Measurements from ENCODE around the gene CNPPD1.

Gene CNPPD1

DNA sequence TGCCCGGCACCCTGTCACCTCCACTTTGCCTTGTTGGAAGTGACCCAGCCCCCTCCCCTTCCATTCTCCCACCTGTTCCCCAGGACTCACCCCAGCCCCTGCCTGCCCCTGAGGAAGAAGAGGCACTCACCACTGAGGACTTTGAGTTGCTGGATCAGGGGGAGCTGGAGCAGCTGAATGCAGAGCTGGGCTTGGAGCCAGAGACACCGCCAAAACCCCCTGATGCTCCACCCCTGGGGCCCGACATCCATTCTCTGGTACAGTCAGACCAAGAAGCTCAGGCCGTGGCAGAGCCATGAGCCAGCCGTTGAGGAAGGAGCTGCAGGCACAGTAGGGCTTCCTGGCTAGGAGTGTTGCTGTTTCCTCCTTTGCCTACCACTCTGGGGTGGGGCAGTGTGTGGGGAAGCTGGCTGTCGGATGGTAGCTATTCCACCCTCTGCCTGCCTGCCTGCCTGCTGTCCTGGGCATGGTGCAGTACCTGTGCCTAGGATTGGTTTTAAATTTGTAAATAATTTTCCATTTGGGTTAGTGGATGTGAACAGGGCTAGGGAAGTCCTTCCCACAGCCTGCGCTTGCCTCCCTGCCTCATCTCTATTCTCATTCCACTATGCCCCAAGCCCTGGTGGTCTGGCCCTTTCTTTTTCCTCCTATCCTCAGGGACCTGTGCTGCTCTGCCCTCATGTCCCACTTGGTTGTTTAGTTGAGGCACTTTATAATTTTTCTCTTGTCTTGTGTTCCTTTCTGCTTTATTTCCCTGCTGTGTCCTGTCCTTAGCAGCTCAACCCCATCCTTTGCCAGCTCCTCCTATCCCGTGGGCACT lies 5.8 kb upstream of the CNPPD1 start:
- no peak for DNase-seq (ENCODE audit: low read depth)
- H3K4me3 ChIP-seq (replicated peaks; ENCODE audit: low read depth, low read length), result no peak overlapping the region
- TF ChIP-seq, protein P1, sequence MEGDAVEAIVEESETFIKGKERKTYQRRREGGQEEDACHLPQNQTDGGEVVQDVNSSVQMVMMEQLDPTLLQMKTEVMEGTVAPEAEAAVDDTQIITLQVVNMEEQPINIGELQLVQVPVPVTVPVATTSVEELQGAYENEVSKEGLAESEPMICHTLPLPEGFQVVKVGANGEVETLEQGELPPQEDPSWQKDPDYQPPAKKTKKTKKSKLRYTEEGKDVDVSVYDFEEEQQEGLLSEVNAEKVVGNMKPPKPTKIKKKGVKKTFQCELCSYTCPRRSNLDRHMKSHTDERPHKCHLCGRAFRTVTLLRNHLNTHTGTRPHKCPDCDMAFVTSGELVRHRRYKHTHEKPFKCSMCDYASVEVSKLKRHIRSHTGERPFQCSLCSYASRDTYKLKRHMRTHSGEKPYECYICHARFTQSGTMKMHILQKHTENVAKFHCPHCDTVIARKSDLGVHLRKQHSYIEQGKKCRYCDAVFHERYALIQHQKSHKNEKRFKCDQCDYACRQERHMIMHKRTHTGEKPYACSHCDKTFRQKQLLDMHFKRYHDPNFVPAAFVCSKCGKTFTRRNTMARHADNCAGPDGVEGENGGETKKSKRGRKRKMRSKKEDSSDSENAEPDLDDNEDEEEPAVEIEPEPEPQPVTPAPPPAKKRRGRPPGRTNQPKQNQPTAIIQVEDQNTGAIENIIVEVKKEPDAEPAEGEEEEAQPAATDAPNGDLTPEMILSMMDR (IDR thresholded peaks at IDR 0.05; ENCODE audit: low read length, missing control alignments), result no peak

GRCh38 chr2:219181531-219181930 lies 4.8 kb upstream of the CNPPD1 start:
- H3K4me3 ChIP-seq (replicated peaks; ENCODE audit: low read depth, low read length), result no peak overlapping the region
- TF ChIP-seq, protein P1 (IDR thresholded peaks at IDR 0.05; ENCODE audit: low read length, missing control alignments), result no peak
- DNase-seq (ENCODE audit: low read depth), result no peak

- no peak for DNase-seq (ENCODE audit: low read depth)
- TF ChIP-seq, protein P1 (IDR thresholded peaks at IDR 0.05; ENCODE audit: low read length, missing control alignments), result no peak
- H3K4me3 ChIP-seq (replicated peaks; ENCODE audit: low read depth, low read length), result no peak overlapping the region
These were observed 4.2 kb upstream of the CNPPD1 start for GRCh38 chr2:219180961-219181360.

GRCh38 chr2:219179601-219180465 lies 3.1 kb upstream of the CNPPD1 start:
- TF ChIP-seq, protein P1 (IDR thresholded peaks at IDR 0.05; ENCODE audit: low read length, missing control alignments), result no peak
- H3K4me3 ChIP-seq (replicated peaks; ENCODE audit: low read depth, low read length), result peak overlapping the region; percentile 61
- no peak for DNase-seq (ENCODE audit: low read depth)

DNA sequence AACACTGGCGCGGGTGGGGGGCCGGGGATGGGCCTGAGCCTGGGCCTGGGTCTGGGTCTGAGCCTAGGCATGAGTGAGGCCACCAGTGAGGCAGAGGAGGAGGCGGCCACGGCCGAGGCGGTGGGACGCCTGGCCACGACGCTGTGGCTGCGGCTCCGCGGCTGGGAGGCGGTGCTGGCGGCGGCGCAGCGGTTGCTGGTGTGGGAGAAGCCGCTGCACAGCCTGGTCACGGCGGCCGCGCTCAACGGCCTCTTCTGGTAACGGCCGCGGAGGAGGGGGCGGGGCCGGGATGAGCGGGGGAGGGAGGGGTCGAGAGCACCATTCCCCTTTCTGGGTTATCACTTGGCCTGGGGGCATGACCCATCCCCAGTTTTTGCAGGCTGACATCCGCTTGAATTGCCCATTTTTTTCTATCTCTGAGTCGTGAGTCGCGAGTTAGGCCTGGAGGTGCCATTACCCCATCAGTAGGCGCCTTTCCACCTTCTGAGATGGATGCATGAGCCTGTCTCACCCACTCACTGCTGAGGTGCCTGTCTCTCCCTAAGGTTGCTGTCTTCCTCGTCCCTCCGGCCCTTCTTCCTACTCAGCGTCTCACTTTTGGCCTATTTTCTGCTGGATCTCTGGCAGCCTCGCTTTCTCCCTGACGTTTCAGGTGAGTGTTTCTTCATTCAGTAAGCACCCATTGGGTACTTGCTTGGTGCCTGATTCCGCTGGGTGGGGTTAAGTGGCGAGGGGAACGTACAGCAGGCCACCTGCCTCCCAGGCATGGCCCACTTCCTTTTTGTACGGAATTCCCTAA lies 1.9 kb upstream of the CNPPD1 start:
- TF ChIP-seq, protein P1 (IDR thresholded peaks at IDR 0.05; ENCODE audit: low read length, missing control alignments), result no peak
- H3K4me3 ChIP-seq (replicated peaks; ENCODE audit: low read depth, low read length), result peak overlapping the region; percentile 61
- DNase-seq (ENCODE audit: low read depth), result peak; percentile 23

DNA sequence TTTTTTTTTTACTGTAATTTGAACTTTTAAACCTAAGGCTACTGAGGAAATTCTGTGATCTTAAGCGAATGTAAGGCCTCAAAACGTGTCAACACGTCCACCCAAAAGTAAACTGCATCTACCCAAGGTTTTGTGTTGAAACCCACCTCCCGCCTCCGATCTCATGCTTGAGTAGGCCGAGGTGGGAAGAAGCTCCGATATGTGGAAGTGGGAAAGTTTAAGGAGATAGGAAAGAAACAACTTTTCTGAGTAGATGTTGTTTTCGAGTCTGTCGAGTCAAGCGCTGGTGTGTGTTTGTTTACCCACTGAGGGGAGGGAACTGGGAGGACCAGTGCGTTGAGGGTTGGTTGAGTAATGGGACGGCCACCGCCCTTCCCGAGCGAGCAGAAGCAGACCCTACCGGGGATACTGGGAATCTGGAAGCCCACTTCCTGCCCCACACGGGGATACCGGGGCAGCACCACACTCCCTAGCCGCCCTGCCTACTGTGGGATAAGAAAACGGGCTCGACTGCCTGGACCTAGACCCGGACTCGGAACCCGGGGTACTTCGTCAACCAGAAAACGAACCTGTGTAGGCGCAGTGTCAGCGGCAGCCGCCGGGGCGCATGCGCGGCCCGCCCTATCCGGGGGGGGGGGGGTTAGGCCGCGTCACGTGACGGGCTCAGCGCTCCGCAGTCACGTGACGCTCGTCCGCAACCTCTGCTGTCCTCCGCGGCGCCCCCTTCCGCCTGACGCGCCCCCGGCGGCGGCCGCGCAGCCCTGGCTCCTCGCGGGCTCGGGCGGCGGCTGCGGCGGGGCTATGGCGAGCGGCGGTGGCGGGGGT lies 1.0 kb upstream of the CNPPD1 start, which contains the start of gene RETREG2:
Gene RETREG2 (plus strand): TSS at position 724 of the 825 bp plus-strand sequence. CDS start 78 bp downstream, at position 802.
- TF ChIP-seq, protein P1 (IDR thresholded peaks at IDR 0.05; ENCODE audit: low read length, missing control alignments), result no peak

More for the DNA sequence above, 1.0 kb upstream of the CNPPD1 start, which contains the start of gene RETREG2:
- DNase-seq (ENCODE audit: low read depth), result peak; percentile 92
- peak within 1 kb of the TSS; percentile 61 for H3K4me3 ChIP-seq (replicated peaks; ENCODE audit: low read depth, low read length)
